Activated CD4-positive, alpha-beta T cell treated with anti-CD3 and anti-CD28 coated beads for 36 hours (primary cell): ENCODE results near the gene CEP164. TPM values are rescaled to one million over a fixed set of nuclear protein-coding genes. Genes with fewer than 3 reads are reported as not detected.

ENCODE experiments used
- ATAC-seq: fragments of 200-7000 bp; cut with Tn5 transposase; one replicate; pipeline ENCODE4 v1.10.0; 2021; ENCODE audit warnings: mild to moderate bottlenecking, moderate library complexity
- CTCF ChIA-PET: fragments of 350-600 bp; sonication (Branson Sonifier 250); formaldehyde crosslinking; loops from one replicate; lab custom pipeline; 2021; ENCODE audit warnings: antibody characterized with exemption; lab: Charles Lee
- POLR2A ChIA-PET: fragments of 350-600 bp; sonication (Branson Sonifier 250); formaldehyde crosslinking; loops from one replicate; lab custom pipeline; 2021; ENCODE audit warnings: antibody characterized with exemption, inconsistent platforms; lab: Charles Lee
- DNase-seq: peaks from one replicate; pipeline ENCODE4 v3.0.0-alpha.2; 2020
- H3K27ac Mint-ChIP-seq: one replicate; pipeline ENCODE4 v1.8.0; 2021; ENCODE audit warnings: mixed read lengths
- H3K27me3 Mint-ChIP-seq: one replicate; pipeline ENCODE4 v1.8.0; 2021; ENCODE audit warnings: mixed read lengths
- H3K36me3 Mint-ChIP-seq: one replicate; pipeline ENCODE4 v1.8.0; 2021; ENCODE audit warnings: low read depth, mixed read lengths
- H3K4me1 Mint-ChIP-seq: one replicate; pipeline ENCODE4 v1.8.0; 2021; ENCODE audit warnings: mixed read lengths
- H3K4me3 Mint-ChIP-seq: one replicate; pipeline ENCODE4 v1.8.0; 2021; ENCODE audit warnings: mild to moderate bottlenecking, moderate library complexity, mixed read lengths
- H3K9me3 Mint-ChIP-seq: one replicate; pipeline ENCODE4 v1.8.0; 2021; ENCODE audit warnings: low read depth, mixed read lengths
- intact Hi-C, 2 experiments: fragments of 100-400 bp; cut with DNase I in 1 of 2; cut with micrococcal nuclease in 1 of 2; formaldehyde crosslinking; loops; one replicate each; pipeline versions ENCODE4 v1.14.2 to v1.15.1; 2022 to 2024; cut with DNase I, micrococcal nuclease
- total RNA-seq, 2 experiments: library from RNA; stranded (reverse); gene quantifications; one replicate each; pipeline ENCODE4 v1.2.3, GENCODE V29; 2021

The CEP164 gene
- total RNA-seq, 2 experiments from 2014 or later = 30.3 to 31.0 TPM

DNA sequence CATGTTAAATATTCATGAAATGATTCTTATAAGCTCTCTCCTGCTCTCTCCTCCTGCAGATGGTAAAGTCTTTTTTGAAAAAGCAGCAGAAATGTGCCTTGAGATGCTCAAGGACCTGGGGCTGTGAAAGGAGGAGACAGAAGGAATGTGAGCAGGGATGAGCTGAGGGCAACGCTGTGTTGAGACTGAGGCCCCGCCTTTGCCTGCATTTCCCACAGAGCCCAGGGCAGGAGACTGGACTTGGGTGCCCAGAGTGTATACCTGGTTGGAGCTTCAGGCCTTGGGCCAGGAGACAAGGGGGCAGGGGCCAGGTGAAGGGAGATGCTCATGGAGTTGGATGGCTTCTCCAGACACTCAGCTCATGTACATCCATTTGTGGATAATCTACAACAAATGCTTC is 39.2 kb downstream of the CEP164 start:
- no peak overlapping the region for H3K4me3 Mint-ChIP-seq
- intact Hi-C loops = no loop called here
- no peaks in the 10 kb centered on the region for H3K27me3 Mint-ChIP-seq
- peaks cover 34% of the 10 kb centered on the region for H3K36me3 Mint-ChIP-seq
- ATAC-seq (no peak), DNase-seq (no peak)
- H3K27ac Mint-ChIP-seq = no peak overlapping the region
- POLR2A ChIA-PET = interaction anchor here (0.6 kb wide), 1 partner anchor 193 kb away, joined by 4 read pairs; no protein-coding TSS in a partner anchor
- H3K4me1 Mint-ChIP-seq = no peaks in the 10 kb centered on the region
- CTCF ChIA-PET = interaction anchor here (1.2 to 1.3 kb wide), 2 partner anchors 10 to 58 kb away, joined by 4 read pairs; no protein-coding TSS in a partner anchor
- H3K9me3 Mint-ChIP-seq = no peaks in the 10 kb centered on the region

DNA sequence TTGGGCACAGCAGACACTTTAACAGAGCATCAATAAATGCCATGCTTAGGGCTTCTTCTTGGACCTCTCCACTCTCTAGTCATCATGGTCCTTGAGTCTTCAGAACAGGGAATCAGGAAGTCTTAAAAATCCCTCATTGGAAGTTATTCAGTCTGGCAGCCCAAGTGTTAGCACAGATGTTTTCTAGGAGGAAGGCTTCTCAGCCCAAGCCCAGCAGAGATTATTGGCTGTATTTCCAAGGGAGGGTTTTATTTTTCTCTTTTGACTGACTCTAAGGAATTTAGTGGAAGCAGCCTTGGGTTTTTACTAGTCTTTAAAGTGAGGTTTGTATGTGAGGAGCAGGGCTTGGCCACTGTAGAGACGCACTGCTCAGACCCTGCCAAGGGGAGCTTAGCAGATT is 41.9 kb downstream of the CEP164 start:
- H3K4me1 Mint-ChIP-seq = no peaks in the 10 kb centered on the region
- H3K36me3 Mint-ChIP-seq = peaks cover 38% of the 10 kb centered on the region
- CTCF ChIA-PET = no interaction called here
- H3K9me3 Mint-ChIP-seq = no peaks in the 10 kb centered on the region
- POLR2A ChIA-PET = no interaction called here
- H3K27me3 Mint-ChIP-seq = no peaks in the 10 kb centered on the region
- no peak overlapping the region for H3K27ac Mint-ChIP-seq
- ATAC-seq = no peak
- intact Hi-C loops = no loop called here
- H3K4me3 Mint-ChIP-seq = no peak overlapping the region
- DNase-seq = no peak

DNA sequence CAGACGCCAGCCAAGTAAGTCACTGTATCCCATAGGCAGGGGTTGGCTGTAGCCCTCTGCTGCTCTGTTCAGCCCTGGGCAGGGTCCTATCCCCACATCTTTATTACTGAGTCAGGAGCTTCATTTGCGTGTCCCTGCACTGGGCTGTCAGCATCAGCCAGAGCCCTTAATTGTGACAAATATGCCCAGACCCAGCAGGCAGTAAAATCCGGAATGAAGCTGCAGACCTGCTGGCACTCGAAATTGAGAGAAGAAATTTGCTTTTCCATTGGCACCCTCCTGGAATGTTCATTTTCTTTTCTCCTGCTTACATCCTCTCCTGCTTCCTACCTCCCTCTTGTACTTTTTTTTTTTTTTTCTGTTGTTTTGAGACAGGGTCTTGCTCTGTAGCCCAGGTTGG is 43.8 kb downstream of the CEP164 start:
- Mint-ChIP-seq H3K4me1 (no peaks in the 10 kb centered on the region), H3K4me3 (no peak overlapping the region), H3K9me3 (no peaks in the 10 kb centered on the region), H3K36me3 (peaks cover 39% of the 10 kb centered on the region), H3K27ac (no peak overlapping the region), H3K27me3 (no peaks in the 10 kb centered on the region)
- ChIA-PET POLR2A (no interaction called here), CTCF (no interaction called here)
- DNase-seq (no peak), ATAC-seq (no peak)
- intact Hi-C loops = no loop called here

DNA sequence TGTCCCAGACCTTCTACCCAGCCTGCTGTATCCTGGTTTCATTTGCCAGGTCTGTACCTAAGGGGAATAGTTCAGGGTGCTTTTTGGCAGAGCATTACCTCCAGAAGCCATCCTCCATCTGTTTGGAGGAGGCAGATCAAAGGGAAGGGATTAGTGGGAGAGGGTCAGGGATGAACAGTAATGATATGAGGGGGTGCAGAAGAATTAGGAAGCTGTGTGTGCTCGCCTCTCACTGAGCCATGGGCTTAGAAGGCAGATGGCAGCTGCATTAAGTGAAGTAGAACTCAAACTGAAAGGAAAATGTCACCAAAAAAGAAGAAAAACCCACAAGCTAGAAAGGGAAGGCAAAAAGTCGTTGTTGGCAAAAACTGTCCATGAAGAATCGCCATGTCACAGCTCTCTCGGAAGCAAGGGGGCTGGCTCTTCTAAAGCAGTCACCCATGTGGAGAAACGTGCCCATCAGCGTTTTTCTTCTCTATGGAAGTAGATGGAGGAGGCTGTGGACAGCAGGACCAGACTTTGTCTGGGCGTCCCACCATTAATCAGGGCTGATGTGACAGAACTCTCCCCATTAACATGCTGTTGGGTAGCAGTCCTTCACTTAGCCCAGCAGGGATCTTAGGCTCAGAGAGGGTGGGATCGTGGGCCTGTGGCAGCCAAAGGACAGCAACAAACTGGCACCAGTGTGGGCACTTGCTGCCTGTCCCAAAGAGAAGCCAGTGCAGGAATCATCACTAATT is 46.8 kb downstream of the CEP164 start:
- peaks cover 36% of the 10 kb centered on the region for H3K36me3 Mint-ChIP-seq
- DNase-seq (no peak), ATAC-seq (no peak)
- CTCF ChIA-PET = no interaction called here
- POLR2A ChIA-PET = no interaction called here
- intact Hi-C loops = no loop called here
- no peaks in the 10 kb centered on the region for H3K9me3 Mint-ChIP-seq
- H3K27me3 Mint-ChIP-seq = no peaks in the 10 kb centered on the region
- H3K27ac Mint-ChIP-seq = no peak overlapping the region
- H3K4me1 Mint-ChIP-seq = no peaks in the 10 kb centered on the region
- no peak overlapping the region for H3K4me3 Mint-ChIP-seq

DNA sequence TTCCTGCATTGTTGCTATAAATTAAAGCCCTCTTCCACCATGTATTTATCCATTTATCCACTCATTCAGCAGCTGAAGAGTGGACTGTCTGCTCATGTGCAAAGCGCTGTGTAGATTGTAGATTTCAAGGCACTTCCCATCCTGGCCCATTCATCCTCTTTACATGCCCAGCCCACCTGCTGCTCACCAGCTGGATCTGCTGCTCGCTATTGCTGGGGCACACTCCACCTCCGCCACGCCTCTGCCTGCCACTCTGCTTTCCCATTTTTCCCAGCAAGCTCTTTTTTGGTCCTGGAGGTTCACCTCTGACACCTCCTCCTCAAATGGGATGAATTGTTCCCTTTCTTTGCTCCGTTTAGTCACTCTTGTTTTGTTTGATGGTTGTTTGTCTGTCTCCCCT is 48.3 kb downstream of the CEP164 start:
- Mint-ChIP-seq H3K27ac (no peak overlapping the region), H3K27me3 (no peaks in the 10 kb centered on the region), H3K4me1 (no peaks in the 10 kb centered on the region), H3K4me3 (no peak overlapping the region), H3K9me3 (no peaks in the 10 kb centered on the region), H3K36me3 (peaks cover 37% of the 10 kb centered on the region)
- DNase-seq = no peak
- ChIA-PET POLR2A (no interaction called here), CTCF (interaction anchor here (0.6 to 1.3 kb wide), 2 partner anchors 9 to 445 kb away, joined by 4 to 7 read pairs; no protein-coding TSS in a partner anchor)
- intact Hi-C loops = no loop called here
- no peak for ATAC-seq

DNA sequence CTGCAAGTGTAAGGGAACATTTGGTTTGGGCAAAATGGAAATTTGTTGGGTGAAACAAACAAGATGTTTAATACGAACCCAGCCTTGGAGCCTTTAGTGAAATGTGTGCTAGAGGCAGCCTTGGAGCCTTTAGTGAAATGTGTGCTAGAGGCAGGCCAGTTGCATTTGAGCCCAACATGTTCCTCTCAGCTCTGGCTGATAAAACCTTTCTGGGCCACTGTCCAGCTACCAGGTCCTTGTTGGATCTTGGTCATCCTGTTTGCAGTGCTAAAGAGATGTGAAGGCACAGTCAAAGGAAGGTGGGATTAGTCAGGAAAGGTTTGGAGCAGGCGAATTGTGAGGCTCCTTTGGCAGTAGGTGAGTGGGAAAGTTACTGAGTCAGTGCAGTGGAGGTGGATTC is 48.9 kb downstream of the CEP164 start:
- no peaks in the 10 kb centered on the region for H3K4me1 Mint-ChIP-seq
- no peak overlapping the region for H3K27ac Mint-ChIP-seq
- CTCF ChIA-PET = interaction anchor here (1.3 kb wide), 1 partner anchor 9 kb away, joined by 4 read pairs; no protein-coding TSS in a partner anchor
- ATAC-seq (no peak), DNase-seq (no peak)
- H3K9me3 Mint-ChIP-seq = no peaks in the 10 kb centered on the region
- POLR2A ChIA-PET = interaction anchor here (0.8 kb wide), 1 partner anchor 19 kb away, joined by 3 read pairs; no protein-coding TSS in a partner anchor
- peaks cover 34% of the 10 kb centered on the region for H3K36me3 Mint-ChIP-seq
- intact Hi-C loops = no loop called here
- no peaks in the 10 kb centered on the region for H3K27me3 Mint-ChIP-seq
- H3K4me3 Mint-ChIP-seq = no peak overlapping the region

DNA sequence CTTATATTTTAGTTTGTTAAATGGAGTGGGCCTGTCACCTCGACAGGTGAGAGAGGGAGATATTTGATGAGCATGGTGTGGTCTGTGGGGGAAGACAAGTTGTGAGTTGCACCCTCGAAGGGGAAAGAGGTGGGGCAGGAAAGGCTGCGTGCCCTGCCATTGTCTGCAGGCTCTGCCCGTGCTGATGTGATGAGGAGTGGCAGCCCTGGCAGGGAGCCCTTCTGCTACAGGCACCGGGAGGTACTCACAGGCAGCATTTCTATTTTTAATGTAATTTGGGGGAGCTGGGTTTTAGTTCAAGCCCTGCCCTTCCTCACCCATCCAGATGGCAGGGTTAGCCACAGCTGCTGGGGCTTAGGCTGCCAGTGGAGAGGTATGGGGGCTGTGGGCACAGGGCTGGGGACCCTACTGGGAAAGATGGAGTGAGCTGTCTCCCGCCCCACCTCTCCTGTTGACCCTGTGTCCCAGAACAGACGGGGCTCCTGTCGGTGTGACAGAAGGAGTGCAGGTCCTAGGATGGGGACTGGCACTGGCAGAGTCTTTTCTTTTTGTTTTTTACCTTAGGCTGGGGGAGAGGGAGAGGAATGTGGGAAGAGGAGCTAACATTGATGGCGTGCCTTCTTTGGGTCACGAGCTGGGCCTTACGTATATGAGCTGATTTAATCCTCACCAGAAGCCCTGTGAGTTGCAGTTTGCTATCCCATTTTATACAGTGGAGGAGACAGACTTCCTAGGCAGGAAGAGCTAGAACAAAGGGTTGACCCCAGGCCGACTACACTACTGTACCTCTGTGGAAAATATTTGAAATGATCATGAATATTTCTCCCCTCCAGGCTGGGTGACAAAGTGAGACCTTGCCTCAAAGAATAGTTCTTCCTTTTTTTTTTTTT is 51.6 kb downstream of the CEP164 start:
- ChIA-PET CTCF (interaction anchor here (1.3 to 1.6 kb wide), 2 partner anchors 10 to 11 kb away, joined by 4 read pairs; no protein-coding TSS in a partner anchor), POLR2A (no interaction called here)
- no peak overlapping the region for H3K27ac Mint-ChIP-seq
- no peaks in the 10 kb centered on the region for H3K4me1 Mint-ChIP-seq
- H3K27me3 Mint-ChIP-seq = no peaks in the 10 kb centered on the region
- H3K36me3 Mint-ChIP-seq = peaks cover 31% of the 10 kb centered on the region
- no peak for ATAC-seq
- DNase-seq = no peak
- no peak overlapping the region for H3K4me3 Mint-ChIP-seq
- no peaks in the 10 kb centered on the region for H3K9me3 Mint-ChIP-seq
- intact Hi-C loops = no loop called here

DNA sequence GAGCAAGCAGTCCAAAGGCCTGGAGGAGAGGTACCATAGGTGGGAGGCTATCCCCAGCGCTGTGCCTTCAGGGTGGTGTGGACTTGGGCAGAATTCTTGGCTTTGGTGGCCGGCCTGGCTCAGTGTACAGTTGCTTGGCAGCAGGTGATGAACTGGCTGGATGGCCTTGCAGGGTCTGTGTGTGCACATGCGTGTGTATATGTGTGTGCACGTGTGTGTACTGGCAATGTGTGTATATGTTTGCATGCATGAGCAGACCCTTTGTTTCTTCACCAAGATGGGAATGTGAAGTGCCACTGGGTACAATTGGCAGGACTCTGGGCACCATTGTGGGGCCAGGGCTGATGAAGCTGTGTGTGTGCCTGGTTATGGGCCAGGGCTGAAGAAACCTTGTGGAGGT is 53.0 kb downstream of the CEP164 start:
- no peak overlapping the region for H3K4me3 Mint-ChIP-seq
- no peaks in the 10 kb centered on the region for H3K27me3 Mint-ChIP-seq
- POLR2A ChIA-PET = no interaction called here
- no peaks in the 10 kb centered on the region for H3K9me3 Mint-ChIP-seq
- no peak overlapping the region for H3K27ac Mint-ChIP-seq
- ATAC-seq (no peak), DNase-seq (no peak)
- H3K4me1 Mint-ChIP-seq = no peaks in the 10 kb centered on the region
- intact Hi-C loops = no loop called here
- H3K36me3 Mint-ChIP-seq = peaks cover 26% of the 10 kb centered on the region
- CTCF ChIA-PET = interaction anchor here (1.3 to 1.6 kb wide), 2 partner anchors 9 to 12 kb away, joined by 4 read pairs; no protein-coding TSS in a partner anchor

DNA sequence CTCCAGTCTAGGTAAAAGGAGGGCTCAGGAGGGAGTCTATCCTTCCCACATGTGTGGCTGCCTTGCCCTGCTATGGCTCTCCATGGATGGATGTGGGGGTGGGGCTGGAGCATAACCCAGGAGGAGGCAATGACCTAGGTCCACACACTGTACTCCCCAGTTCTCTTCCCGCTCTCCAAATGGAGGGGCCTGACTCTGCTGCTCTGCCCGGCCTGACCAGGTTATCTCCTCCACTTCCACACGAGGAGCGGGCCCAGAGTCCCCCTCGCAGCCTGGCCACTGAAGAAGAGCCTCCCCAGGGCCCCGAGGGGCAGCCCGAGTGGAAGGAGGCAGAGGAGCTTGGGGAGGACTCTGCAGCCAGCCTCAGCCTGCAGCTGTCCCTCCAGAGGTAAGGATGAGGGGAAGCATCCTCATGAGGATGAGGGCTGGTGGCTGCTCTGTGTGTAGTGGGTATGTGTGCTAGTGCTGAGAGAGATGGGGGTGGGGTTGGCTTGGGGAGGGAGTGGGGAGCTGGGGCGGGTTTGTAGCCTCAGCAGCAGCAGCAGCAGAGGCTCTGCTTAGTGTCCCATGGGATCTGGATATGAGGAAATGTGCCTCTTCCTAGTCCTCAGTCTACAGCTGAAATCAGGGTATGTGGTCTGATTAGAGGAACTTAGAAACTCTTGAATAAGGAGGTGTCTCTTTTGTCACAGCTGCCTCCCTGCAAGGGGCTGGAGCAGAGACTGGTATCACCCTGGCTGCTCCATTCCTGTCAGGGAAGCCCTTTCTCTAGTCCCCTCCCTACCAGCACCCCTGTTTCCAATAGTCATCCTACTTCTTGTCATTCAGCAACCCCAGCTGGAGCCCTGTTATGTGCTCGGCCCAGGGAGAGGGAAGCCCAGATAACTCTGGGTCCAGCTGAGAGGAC is 54.1 kb downstream of the CEP164 start:
- Mint-ChIP-seq H3K4me3 (no peak overlapping the region), H3K9me3 (no peaks in the 10 kb centered on the region), H3K4me1 (no peaks in the 10 kb centered on the region), H3K27ac (no peak overlapping the region), H3K27me3 (no peaks in the 10 kb centered on the region), H3K36me3 (peaks cover 22% of the 10 kb centered on the region)
- CTCF ChIA-PET = no interaction called here
- POLR2A ChIA-PET = no interaction called here
- no peak for DNase-seq
- ATAC-seq = no peak
- intact Hi-C loops = no loop called here

DNA sequence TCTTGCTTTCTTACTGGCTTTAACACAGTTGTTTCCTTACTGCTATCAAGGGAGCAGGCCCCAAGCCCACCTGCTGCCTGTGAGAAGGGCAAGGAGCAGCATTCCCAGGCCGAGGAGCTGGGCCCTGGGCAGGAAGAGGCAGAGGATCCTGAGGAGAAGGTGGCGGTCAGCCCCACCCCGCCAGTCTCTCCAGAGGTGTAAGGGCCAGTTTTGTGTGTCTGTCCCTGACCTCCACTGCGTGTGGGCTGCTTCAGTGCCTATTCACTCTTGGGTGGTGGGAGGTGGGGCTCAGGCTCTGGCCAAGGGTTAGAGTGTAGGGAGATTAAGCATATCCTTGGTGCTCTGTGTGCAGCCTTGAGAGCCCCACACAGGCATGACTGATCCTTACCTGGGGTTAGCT is 55.1 kb downstream of the CEP164 start:
- CTCF ChIA-PET = interaction anchor here (0.6 kb wide), 1 partner anchor 412 kb away, joined by 4 read pairs; no protein-coding TSS in a partner anchor
- DNase-seq (no peak), ATAC-seq (no peak)
- intact Hi-C loops = no loop called here
- Mint-ChIP-seq H3K27me3 (no peaks in the 10 kb centered on the region), H3K9me3 (no peaks in the 10 kb centered on the region), H3K36me3 (peaks cover 23% of the 10 kb centered on the region), H3K27ac (no peak overlapping the region), H3K4me1 (no peaks in the 10 kb centered on the region), H3K4me3 (no peak overlapping the region)
- POLR2A ChIA-PET = no interaction called here

DNA sequence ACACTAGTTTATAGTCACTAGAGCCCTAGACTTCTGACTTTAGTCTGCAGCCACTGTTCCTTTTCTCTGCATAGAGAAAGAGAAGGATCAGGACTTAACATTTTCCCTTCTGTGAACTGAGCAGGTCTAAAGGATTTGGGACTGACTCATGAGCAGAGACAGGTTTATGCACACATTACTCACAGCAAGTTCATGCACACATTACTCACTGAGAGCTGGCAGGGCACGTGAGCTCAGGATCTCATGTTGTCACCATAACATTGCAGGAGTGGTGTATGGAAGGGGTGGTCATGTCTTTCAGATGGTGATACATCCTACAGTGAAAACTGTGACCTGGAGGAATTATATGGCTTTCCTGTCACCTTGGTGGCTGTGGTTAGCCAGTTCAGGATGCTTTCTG is 56.4 kb downstream of the CEP164 start:
- no peak for DNase-seq
- H3K4me3 Mint-ChIP-seq = no peak overlapping the region
- POLR2A ChIA-PET = no interaction called here
- peak; percentile 42 for ATAC-seq
- no peaks in the 10 kb centered on the region for H3K4me1 Mint-ChIP-seq
- H3K9me3 Mint-ChIP-seq = no peaks in the 10 kb centered on the region
- H3K27ac Mint-ChIP-seq = no peak overlapping the region
- CTCF ChIA-PET = interaction anchor here (0.7 kb wide), 1 partner anchor 423 kb away, joined by 3 read pairs; no protein-coding TSS in a partner anchor
- intact Hi-C loops = no loop called here
- H3K27me3 Mint-ChIP-seq = no peaks in the 10 kb centered on the region
- peaks cover 25% of the 10 kb centered on the region for H3K36me3 Mint-ChIP-seq
